ENCODE data around the gene CCDC117.
A peak's percentile ranks its signal among the peaks of the same experiment; 100 is the strongest.

The CCDC117 gene

GRCh38 chr22:28772633-28773460 is at the start of gene CCDC117:
TSS of gene CCDC117 (plus strand) at chr22:28772695. CDS start at chr22:28772850, 155 bp downstream.
- Histone ChIP-seq H3K9me3 (no peaks in the 10 kb centered on the region), H3K36me3 (peaks cover 9% of the 10 kb centered on the region), H3K27me3 (no peaks in the 10 kb centered on the region), H3K4me3 (ENCODE audit: low read depth in 1 of 2, low read length in 1 of 2) (peak within 1 kb of the TSS; percentile 86 to 92), H3K4me1 (ENCODE audit: control insufficient read depth in 1 of 2, insufficient read depth in 1 of 2, low read depth in 1 of 2, low read length in 1 of 2) (peaks cover 12 to 13% of the 10 kb centered on the region in 2 experiments), H3K27ac (peak within 1 kb of the TSS; percentile 94)
- peak; percentile 42 for TF ChIP-seq CTCF (IDR thresholded peaks at IDR 0.05)

GRCh38 chr22:28728002-28728401 is 44.5 kb upstream of the CCDC117 start:
- no peaks in the 10 kb centered on the region for H3K27me3 ChIP-seq
- peaks cover 30% of the 10 kb centered on the region for H3K36me3 ChIP-seq
- H3K9me3 ChIP-seq, result no peaks in the 10 kb centered on the region
- H3K4me3 ChIP-seq (ENCODE audit: low read depth in 1 of 2, low read length in 1 of 2), result no peak overlapping the region
- H3K27ac ChIP-seq, result no peak overlapping the region
- no peak for TF ChIP-seq CTCF (IDR thresholded peaks at IDR 0.05)
- no peaks in the 10 kb centered on the region for H3K4me1 ChIP-seq (ENCODE audit: control insufficient read depth in 1 of 2, insufficient read depth in 1 of 2, low read depth in 1 of 2, low read length in 1 of 2)

- no peak for TF ChIP-seq CTCF (IDR thresholded peaks at IDR 0.05)
- Histone ChIP-seq H3K27ac (no peak overlapping the region), H3K4me1 (ENCODE audit: control insufficient read depth in 1 of 2, insufficient read depth in 1 of 2, low read depth in 1 of 2, low read length in 1 of 2) (no peaks in the 10 kb centered on the region), H3K27me3 (no peaks in the 10 kb centered on the region), H3K4me3 (ENCODE audit: low read depth in 1 of 2, low read length in 1 of 2) (no peak overlapping the region), H3K36me3 (peaks cover 37% of the 10 kb centered on the region), H3K9me3 (no peaks in the 10 kb centered on the region)
These were observed 43.7 kb upstream of the CCDC117 start for GRCh38 chr22:28728621-28729313.

- no peak overlapping the region for H3K27ac ChIP-seq
- H3K4me3 ChIP-seq (ENCODE audit: low read depth in 1 of 2, low read length in 1 of 2), result no peak overlapping the region
- H3K9me3 ChIP-seq, result no peaks in the 10 kb centered on the region
- peaks cover 23% of the 10 kb centered on the region for H3K36me3 ChIP-seq
- H3K27me3 ChIP-seq, result no peaks in the 10 kb centered on the region
- no peak for TF ChIP-seq CTCF (IDR thresholded peaks at IDR 0.05)
- no peaks in the 10 kb centered on the region for H3K4me1 ChIP-seq (ENCODE audit: control insufficient read depth in 1 of 2, insufficient read depth in 1 of 2, low read depth in 1 of 2, low read length in 1 of 2)
These were observed 42.3 kb upstream of the CCDC117 start for GRCh38 chr22:28730179-28730578.

GRCh38 chr22:28734393-28734792 is 38.1 kb upstream of the CCDC117 start:
- no peak overlapping the region for H3K4me3 ChIP-seq (ENCODE audit: low read depth in 1 of 2, low read length in 1 of 2)
- TF ChIP-seq CTCF (IDR thresholded peaks at IDR 0.05), result no peak

More at GRCh38 chr22:28734393-28734792, 38.1 kb upstream of the CCDC117 start:
- Histone ChIP-seq H3K4me1 (ENCODE audit: control insufficient read depth in 1 of 2, insufficient read depth in 1 of 2, low read depth in 1 of 2, low read length in 1 of 2) (no peaks in the 10 kb centered on the region), H3K9me3 (no peaks in the 10 kb centered on the region), H3K36me3 (peaks cover 16% of the 10 kb centered on the region), H3K27ac (no peak overlapping the region), H3K27me3 (no peaks in the 10 kb centered on the region)
